ENCODE measurements around the gene SLC7A5.
A peak's percentile ranks its signal among the peaks of the same experiment; 100 is the strongest.
"Not testable (repeated sequence)": the region's sequence is repeated elsewhere in the genome, so short reads cannot be mapped to it uniquely, and the experiment has no call there.

The SLC7A5 gene

DNA sequence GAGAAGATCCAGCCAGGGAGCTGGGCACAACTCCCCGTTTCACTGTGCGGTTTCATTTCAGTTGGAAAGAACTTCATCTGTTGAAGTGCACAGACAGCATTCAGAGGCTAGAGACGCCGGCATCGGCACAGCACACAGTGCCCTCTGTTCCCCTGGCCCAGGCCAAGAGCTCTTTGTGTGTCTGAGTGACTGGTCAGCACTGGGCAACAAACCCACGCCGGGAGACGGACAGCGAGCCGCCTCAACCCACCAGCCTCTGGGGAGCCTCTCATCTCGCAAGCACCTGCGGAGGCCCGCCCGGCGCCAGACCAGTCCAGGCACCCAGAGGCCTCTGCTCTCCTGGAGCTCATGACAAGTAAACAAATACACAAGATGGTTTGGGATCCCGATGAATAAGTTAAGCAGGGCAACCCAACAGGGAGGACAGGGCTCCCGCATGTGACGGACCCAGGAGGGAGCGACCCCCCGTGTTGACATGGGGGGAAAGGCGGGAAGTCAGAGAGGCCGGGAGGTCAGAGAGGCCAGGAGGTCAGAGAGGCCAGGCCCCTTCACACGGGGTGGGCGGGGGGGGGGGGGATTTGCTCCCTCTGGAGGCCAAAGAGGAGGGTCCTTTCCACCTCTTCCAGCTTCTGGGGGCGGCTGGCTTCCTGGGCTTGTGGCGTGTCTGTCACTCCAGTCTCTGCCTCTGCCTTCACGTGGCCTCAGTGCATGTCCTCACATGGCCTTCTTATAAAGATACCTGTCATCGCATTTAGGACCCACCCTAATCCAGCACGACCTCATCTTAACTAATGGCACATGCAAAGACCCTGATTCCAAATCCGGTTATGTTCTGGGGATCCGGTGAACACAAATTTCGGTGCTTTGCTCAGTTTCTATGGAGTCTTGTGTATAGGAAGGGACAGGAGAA, 77.8 kb downstream of the SLC7A5 start:
- peaks cover 7% of the 10 kb centered on the region for H3K27me3 Mint-ChIP-seq (ENCODE audit: low read depth, poor library complexity)
- H3K36me3 Mint-ChIP-seq (ENCODE audit: low read depth), result no peaks in the 10 kb centered on the region
- H3K4me1 Mint-ChIP-seq, result peaks cover 24% of the 10 kb centered on the region
- no peak overlapping the region for H3K4me3 Mint-ChIP-seq
- H3K27ac Mint-ChIP-seq, result peak overlapping the region; percentile 75
- no peaks in the 10 kb centered on the region for H3K9me3 Mint-ChIP-seq
- TF ChIP-seq, protein P1, sequence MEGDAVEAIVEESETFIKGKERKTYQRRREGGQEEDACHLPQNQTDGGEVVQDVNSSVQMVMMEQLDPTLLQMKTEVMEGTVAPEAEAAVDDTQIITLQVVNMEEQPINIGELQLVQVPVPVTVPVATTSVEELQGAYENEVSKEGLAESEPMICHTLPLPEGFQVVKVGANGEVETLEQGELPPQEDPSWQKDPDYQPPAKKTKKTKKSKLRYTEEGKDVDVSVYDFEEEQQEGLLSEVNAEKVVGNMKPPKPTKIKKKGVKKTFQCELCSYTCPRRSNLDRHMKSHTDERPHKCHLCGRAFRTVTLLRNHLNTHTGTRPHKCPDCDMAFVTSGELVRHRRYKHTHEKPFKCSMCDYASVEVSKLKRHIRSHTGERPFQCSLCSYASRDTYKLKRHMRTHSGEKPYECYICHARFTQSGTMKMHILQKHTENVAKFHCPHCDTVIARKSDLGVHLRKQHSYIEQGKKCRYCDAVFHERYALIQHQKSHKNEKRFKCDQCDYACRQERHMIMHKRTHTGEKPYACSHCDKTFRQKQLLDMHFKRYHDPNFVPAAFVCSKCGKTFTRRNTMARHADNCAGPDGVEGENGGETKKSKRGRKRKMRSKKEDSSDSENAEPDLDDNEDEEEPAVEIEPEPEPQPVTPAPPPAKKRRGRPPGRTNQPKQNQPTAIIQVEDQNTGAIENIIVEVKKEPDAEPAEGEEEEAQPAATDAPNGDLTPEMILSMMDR (IDR thresholded peaks at IDR 0.05), result no peak
- peak; percentile 21 for DNase-seq

DNA sequence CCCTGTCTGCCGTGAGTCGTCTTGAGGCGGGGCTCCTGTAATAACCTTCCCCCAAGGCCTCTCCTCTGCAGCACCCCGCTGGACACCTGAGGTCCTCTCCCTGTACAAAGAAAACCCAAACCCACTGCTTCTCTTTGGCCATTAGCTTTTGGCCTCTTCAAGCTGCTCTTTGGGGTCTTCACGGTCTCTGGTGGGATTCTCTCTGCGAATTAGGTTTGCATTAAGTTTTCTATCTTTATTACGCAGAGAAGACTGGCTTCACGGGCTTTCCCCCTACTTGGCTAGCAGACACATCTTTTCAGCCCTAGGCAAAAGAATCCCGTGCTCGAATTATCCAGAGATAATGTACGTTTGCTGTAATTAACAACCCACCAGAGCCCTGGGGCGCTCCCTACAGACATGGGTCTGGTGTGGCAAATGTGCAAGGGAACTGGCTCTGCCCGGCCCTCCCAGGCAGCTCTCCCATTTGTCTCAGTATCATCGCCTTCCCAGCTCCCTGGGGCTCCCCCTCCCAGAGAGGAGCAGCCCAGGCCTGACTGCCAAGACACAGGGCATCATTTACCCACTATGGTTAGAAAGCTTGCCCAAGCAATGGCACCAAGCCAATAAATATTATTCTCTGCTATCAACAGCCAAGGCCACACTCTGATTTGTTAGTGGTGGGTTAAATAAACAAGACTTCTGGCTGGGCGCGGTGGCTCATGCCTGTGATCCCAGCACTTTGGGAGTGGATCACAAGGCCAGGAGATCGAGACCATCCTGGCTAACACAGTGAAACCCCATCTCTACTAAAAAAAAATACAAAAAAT, 78.8 kb downstream of the SLC7A5 start:
- Mint-ChIP-seq H3K27me3 (ENCODE audit: low read depth, poor library complexity) (peaks cover 10% of the 10 kb centered on the region), H3K4me3 (no peak overlapping the region), H3K9me3 (no peaks in the 10 kb centered on the region), H3K4me1 (peaks cover 26% of the 10 kb centered on the region), H3K27ac (peak overlapping the region; percentile 36), H3K36me3 (ENCODE audit: low read depth) (no peaks in the 10 kb centered on the region)
- DNase-seq, result no peak
- TF ChIP-seq, protein P1 (IDR thresholded peaks at IDR 0.05), result no peak

DNA sequence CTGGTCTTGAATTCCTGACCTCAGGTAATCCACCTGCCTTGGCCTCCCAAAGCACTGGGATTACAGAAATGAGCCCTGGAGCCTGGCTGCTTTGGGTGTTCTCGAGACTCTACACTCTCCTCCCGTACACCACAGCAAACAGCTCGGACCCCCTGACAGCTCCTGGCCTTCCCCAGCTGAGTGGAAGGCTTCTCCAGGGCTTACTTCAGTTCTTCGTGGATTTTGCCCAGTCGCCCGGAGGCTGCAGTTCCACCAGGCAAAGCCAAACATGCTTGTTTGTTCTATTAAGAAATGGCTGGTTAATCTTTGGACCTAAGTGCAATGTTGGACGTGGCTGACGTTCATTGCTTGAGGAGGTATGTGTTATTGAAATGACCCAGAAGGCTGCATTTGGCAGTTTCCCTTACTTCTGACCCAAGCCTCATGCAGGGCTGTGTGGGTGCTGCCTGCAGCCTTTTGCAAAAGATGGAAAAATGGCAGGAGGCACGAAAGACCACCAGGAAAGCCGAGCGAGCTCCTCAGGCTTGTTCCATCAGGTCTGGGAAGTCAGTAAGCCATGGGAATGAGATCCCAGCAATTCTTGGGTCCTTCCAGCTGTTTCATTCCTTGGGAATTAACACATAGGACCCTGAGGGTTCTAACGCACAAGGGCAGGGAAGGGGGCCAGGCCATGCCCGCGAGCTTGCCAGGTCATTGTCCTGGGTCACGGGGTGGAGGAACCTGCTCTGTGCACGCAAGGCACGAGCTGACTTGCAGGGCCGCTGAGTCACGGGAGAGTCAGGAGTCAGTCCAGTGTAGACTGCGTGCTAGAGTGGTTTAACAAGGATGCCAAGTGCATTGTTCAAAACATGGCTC, 79.6 kb downstream of the SLC7A5 start:
- H3K9me3 Mint-ChIP-seq, result no peaks in the 10 kb centered on the region
- no peak for DNase-seq

DNA sequence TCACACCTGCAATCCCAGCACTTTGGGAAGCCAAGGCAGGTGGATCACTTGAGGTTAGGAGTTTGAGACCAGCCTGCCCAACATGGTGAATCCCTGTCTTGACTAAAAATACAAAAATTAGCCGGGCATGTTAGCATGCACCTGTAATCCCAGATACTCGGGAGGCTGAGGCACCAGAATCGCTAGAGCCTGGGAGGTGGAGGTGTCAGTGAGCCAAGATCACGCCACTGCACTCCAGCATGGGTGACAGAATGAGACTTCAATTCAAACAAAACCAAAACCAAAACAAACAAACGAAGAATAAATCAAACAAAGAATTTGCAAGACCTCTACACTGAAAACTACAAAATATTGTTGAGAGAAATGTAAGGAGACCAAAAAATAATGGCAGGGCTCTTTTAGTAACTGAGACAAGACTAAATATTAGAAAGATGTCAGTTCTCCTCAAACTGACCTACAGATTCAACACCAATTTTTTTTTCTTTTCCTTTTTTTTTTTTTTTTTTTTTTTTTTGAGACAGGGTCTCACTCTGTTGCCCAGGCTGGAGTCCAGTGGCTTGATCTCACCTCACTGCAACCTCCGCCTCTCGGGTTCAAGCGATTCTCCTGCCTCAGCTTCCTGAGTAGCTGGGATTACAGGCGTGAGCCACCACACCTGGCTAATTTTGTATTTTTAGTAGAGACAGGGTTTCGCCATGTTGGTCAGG, 80.4 kb downstream of the SLC7A5 start:
- not testable (repeated sequence) for H3K4me3 Mint-ChIP-seq; H3K36me3 Mint-ChIP-seq (ENCODE audit: low read depth)

More for the DNA sequence above, 79.6 kb downstream of the SLC7A5 start:
- Mint-ChIP-seq H3K27ac (no peak overlapping the region), H3K36me3 (ENCODE audit: low read depth) (no peaks in the 10 kb centered on the region), H3K4me1 (peaks cover 35% of the 10 kb centered on the region), H3K4me3 (no peak overlapping the region), H3K27me3 (ENCODE audit: low read depth, poor library complexity) (peaks cover 12% of the 10 kb centered on the region)
- TF ChIP-seq, protein P1 (IDR thresholded peaks at IDR 0.05), result no peak

DNA sequence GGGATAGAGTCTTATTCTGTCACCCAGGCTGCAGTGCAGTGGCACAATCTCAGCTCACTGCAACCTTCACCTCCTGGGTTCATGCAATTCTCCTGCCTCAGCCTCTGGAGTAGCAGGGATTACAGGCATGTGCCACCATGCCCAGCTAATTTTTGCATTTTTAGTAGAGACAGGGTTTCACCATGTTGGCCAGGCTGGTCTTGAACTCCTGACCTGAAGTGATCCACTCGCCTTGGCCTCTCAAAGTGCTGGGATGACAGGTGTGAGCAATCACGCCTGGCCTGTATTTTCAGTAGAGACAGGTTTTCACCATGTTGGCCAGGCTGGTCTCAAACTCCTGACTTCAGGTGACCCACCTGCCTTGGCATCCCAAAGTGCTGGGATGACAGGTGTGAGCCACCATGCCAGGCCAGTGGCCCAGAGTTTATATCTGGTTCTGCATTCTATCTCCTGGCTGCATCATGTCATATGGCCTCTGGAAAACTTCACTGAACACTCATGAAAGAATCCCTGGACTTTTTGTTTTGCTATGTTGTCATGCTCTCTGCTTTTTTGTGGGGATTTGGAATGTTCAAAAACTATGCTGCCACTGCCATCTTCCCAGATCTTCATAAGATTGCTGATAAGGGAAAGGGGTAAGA, 81.7 kb downstream of the SLC7A5 start:
- peaks cover 12% of the 10 kb centered on the region for H3K27me3 Mint-ChIP-seq (ENCODE audit: low read depth, poor library complexity)
- H3K4me3 Mint-ChIP-seq; DNase-seq; H3K36me3 Mint-ChIP-seq (ENCODE audit: low read depth); H3K27ac Mint-ChIP-seq; H3K9me3 Mint-ChIP-seq: not testable (repeated sequence)
- peaks cover 31% of the 10 kb centered on the region for H3K4me1 Mint-ChIP-seq

More for the DNA sequence above, 80.4 kb downstream of the SLC7A5 start:
- peaks cover 31% of the 10 kb centered on the region for H3K4me1 Mint-ChIP-seq
- not testable (repeated sequence) for H3K9me3 Mint-ChIP-seq, DNase-seq
- peak overlapping the region; percentile 57 for H3K27ac Mint-ChIP-seq
- H3K27me3 Mint-ChIP-seq (ENCODE audit: low read depth, poor library complexity), result peaks cover 12% of the 10 kb centered on the region

DNA sequence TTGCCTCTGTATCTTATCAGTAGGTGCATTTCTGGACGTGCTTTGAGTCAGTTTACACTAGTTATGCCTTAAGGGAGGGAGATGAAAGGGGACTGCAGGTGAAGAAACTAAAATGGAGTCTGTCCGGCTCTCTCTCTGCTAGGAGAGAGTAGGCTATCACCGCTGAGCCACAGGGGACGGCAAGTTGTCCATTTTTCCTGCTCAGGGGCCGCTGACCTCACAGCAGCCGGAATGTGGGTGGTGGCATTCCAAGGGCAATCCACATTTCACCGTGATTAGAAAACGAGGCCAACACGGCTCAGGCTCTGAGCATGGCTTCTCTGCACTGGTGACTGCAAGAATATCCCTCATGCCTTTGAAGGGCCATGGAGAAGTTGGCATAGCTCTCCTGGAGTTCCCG, 84.5 kb downstream of the SLC7A5 start:
- Mint-ChIP-seq H3K27me3 (ENCODE audit: low read depth, poor library complexity) (peaks cover 18% of the 10 kb centered on the region), H3K4me3 (no peak overlapping the region), H3K36me3 (ENCODE audit: low read depth) (no peaks in the 10 kb centered on the region), H3K4me1 (peaks cover 17% of the 10 kb centered on the region), H3K27ac (no peak overlapping the region), H3K9me3 (no peaks in the 10 kb centered on the region)
- DNase-seq, result no peak
- TF ChIP-seq, protein P1 (IDR thresholded peaks at IDR 0.05), result no peak

All from nephron progenitor cell (in vitro differentiated cells).